A673 (cell line): ENCODE measurements around the gene JAG2. TPM values are rescaled to one million over a fixed set of nuclear protein-coding genes. Genes with fewer than 3 reads are reported as not detected.

Experiments used
- BruUV-seq: library from RNA; stranded (reverse); fragments of 400-500 nt; replicated peaks from 2 replicates; lab custom pipeline; 2021; lab: Mats Ljungman, UMichigan
- CTCF ChIA-PET: fragments of 300-600 bp; sonication (Branson Sonifier 250); formaldehyde crosslinking; loops from one replicate; lab custom pipeline; 2022; ENCODE audit warnings: antibody characterized with exemption; lab: Charles Lee
- POLR2A ChIA-PET: fragments of 300-600 bp; sonication (Branson Sonifier 250); formaldehyde crosslinking; loops from one replicate; lab custom pipeline; 2022; ENCODE audit warnings: antibody characterized with exemption; ENCODE audit not compliant: low non-redundant PET; lab: Charles Lee
- DNase-seq: peaks from one replicate; pipeline ENCODE4 v3.0.0-alpha.2; 2015; ENCODE audit warnings: low spot score
- H3K27ac ChIP-seq: fragments of 200-600 bp; sonication (generic); 2 replicates; pipeline ENCODE4 v1.5.1; 2016; ENCODE audit warnings: mixed run types, low read depth, mild to moderate bottlenecking, mixed read lengths, antibody characterized with exemption, low read length; ENCODE audit not compliant: poor library complexity, severe bottlenecking
- H3K27me3 ChIP-seq: fragments of 200-600 bp; sonication (generic); replicated peaks from 2 replicates; pipeline ENCODE4 v1.6.1; 2017; ENCODE audit warnings: mixed run types, low read depth, mild to moderate bottlenecking, mixed read lengths, antibody characterized with exemption, low read length; ENCODE audit not compliant: insufficient read depth, poor library complexity
- H3K36me3 ChIP-seq: fragments of 200-600 bp; sonication (generic); 2 replicates; pipeline ENCODE4 v1.6.1; 2016; ENCODE audit warnings: mixed run types, mild to moderate bottlenecking, mixed read lengths, antibody characterized with exemption, low read length; ENCODE audit not compliant: insufficient read depth, poor library complexity, severe bottlenecking
- H3K4me1 ChIP-seq: fragments of 200-600 bp; sonication (generic); 2 replicates; pipeline ENCODE4 v1.6.1; 2017; ENCODE audit warnings: mixed run types, mild to moderate bottlenecking, mixed read lengths, antibody characterized with exemption, low read length; ENCODE audit not compliant: insufficient read depth, poor library complexity, severe bottlenecking
- H3K4me3 ChIP-seq: fragments of 200-600 bp; sonication (generic); 2 replicates; pipeline ENCODE4 v1.5.1; 2016; ENCODE audit warnings: low read depth, mixed run types, mild to moderate bottlenecking, mixed read lengths, low read length; ENCODE audit not compliant: poor library complexity, severe bottlenecking
- H3K9me3 ChIP-seq: fragments of 200-600 bp; sonication (generic); 2 replicates; pipeline ENCODE4 v1.6.1; 2016; ENCODE audit warnings: mixed run types, low read depth, mild to moderate bottlenecking, mixed read lengths, antibody characterized with exemption, low read length; ENCODE audit not compliant: poor library complexity, severe bottlenecking
- EZH2 ChIP-seq: fragments of 200-600 bp; sonication (generic); IDR thresholded peaks from 2 replicates; pipeline ENCODE4 v1.6.1; 2017; ENCODE audit warnings: borderline replicate concordance, low read depth, mild to moderate bottlenecking, mixed read lengths, antibody characterized with exemption, low read length; ENCODE audit not compliant: poor library complexity, severe bottlenecking
- intact Hi-C: fragments of 100-400 bp; cut with micrococcal nuclease; formaldehyde crosslinking; loops from one replicate; pipeline ENCODE4 v1.10.0; 2022; ENCODE audit not compliant: unreplicated experiment
- total RNA-seq: library from RNA; stranded (reverse); gene quantifications from 2 replicates; pipeline ENCODE4 v1.2.3, GENCODE V29; 2021
- TF ChIP-seq, protein P1 (sequence below): fragments of 300-800, 200-600 bp; sonication (generic); conservative IDR thresholded peaks from 2 replicates; pipeline ENCODE4 v1.5.1; 2017; ENCODE audit warnings: low read depth, mild to moderate bottlenecking, antibody characterized with exemption, low read length, moderate library complexity, mixed read lengths

JAG2 gene
- total RNA-seq, 1 experiment from 2014 or later = 14.3 TPM

- TSS peak; percentile 44 for BruUV-seq
- CTCF ChIA-PET = no interaction called here
- no peak for TF ChIP-seq EZH2
- TF ChIP-seq, protein P1, sequence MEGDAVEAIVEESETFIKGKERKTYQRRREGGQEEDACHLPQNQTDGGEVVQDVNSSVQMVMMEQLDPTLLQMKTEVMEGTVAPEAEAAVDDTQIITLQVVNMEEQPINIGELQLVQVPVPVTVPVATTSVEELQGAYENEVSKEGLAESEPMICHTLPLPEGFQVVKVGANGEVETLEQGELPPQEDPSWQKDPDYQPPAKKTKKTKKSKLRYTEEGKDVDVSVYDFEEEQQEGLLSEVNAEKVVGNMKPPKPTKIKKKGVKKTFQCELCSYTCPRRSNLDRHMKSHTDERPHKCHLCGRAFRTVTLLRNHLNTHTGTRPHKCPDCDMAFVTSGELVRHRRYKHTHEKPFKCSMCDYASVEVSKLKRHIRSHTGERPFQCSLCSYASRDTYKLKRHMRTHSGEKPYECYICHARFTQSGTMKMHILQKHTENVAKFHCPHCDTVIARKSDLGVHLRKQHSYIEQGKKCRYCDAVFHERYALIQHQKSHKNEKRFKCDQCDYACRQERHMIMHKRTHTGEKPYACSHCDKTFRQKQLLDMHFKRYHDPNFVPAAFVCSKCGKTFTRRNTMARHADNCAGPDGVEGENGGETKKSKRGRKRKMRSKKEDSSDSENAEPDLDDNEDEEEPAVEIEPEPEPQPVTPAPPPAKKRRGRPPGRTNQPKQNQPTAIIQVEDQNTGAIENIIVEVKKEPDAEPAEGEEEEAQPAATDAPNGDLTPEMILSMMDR = no peak
- DNase-seq = no peak
- Histone ChIP-seq H3K4me1 (no peaks in the 10 kb centered on the region), H3K27ac (no peak overlapping the region), H3K9me3 (no peaks in the 10 kb centered on the region), H3K4me3 (no peak overlapping the region), H3K27me3 (no peaks in the 10 kb centered on the region), H3K36me3 (no peaks in the 10 kb centered on the region)
- intact Hi-C loops = no loop called here
- POLR2A ChIA-PET = no interaction called here
Observed at GRCh38 chr14:105210266-105211025, 41.9 kb upstream of the JAG2 start.

- TF ChIP-seq, protein P1 = no peak
- TF ChIP-seq EZH2 = no peak
- ChIA-PET POLR2A (no interaction called here), CTCF (no interaction called here)
- Histone ChIP-seq H3K27ac (no peak overlapping the region), H3K27me3 (no peaks in the 10 kb centered on the region), H3K36me3 (no peaks in the 10 kb centered on the region), H3K4me1 (no peaks in the 10 kb centered on the region), H3K4me3 (no peak overlapping the region), H3K9me3 (no peaks in the 10 kb centered on the region)
- intact Hi-C loops = no loop called here
- no TSS peak for BruUV-seq
- no peak for DNase-seq
Observed at GRCh38 chr14:105209646-105210045, 41.1 kb upstream of the JAG2 start.

- Histone ChIP-seq H3K36me3 (no peaks in the 10 kb centered on the region), H3K9me3 (no peaks in the 10 kb centered on the region), H3K4me3 (no peak overlapping the region), H3K27ac (no peak overlapping the region), H3K27me3 (no peaks in the 10 kb centered on the region), H3K4me1 (no peaks in the 10 kb centered on the region)
- ChIA-PET CTCF (no interaction called here), POLR2A (no interaction called here)
- no peak for TF ChIP-seq EZH2
- TF ChIP-seq, protein P1 = no peak
- DNase-seq = no peak
- BruUV-seq = no TSS peak
- intact Hi-C loops = no loop called here
Observed at GRCh38 chr14:105209091-105209490, 40.5 kb upstream of the JAG2 start.
